Spleen (tissue), 11 donors: ENCODE results near the gene LDLRAD4. TPM values are rescaled to one million over a fixed set of nuclear protein-coding genes. Genes with fewer than 3 reads are reported as not detected.
A peak's percentile ranks its signal among the peaks of the same experiment; 100 is the strongest.

Source experiments
- DNase-seq: peaks from one replicate; pipeline ENCODE4 v3.0.0-alpha.2; 2020
- H3K27ac ChIP-seq, 8 donors: fragments of 200-600 bp; sonication (generic) in 7 of 8; 1 replicate in 4 of 8; 2 replicates in 4 of 8; pipeline versions ENCODE4 v1.5.0 to v1.8.0; 2016 to 2021; ENCODE audit warnings: inconsistent platforms in 4 of 8, mild to moderate bottlenecking in 4 of 8, moderate library complexity in 1 of 8
- H3K27me3 ChIP-seq, 7 donors: fragments of 200-600 bp; sonication (generic) in 6 of 7; replicated peaks in 1 of 7; 1 replicate in 4 of 7; 2 replicates in 3 of 7; pipeline versions ENCODE4 v1.5.0 to v1.8.0; 2016 to 2021; ENCODE audit warnings: inconsistent platforms in 3 of 7, mild to moderate bottlenecking in 1 of 7
- H3K36me3 ChIP-seq, 6 donors: fragments of 200-600 bp; sonication (generic) in 5 of 6; 1 replicate in 4 of 6; 2 replicates in 2 of 6; pipeline versions ENCODE4 v1.5.0 to v1.8.0; 2016 to 2021; ENCODE audit warnings: inconsistent platforms in 2 of 6
- H3K4me1 ChIP-seq, 6 donors: fragments of 200-600 bp; sonication (generic) in 5 of 6; 1 replicate in 3 of 6; 2 replicates in 3 of 6; pipeline versions ENCODE4 v1.5.0 to v1.8.0; 2016 to 2021; ENCODE audit warnings: inconsistent platforms in 3 of 6
- H3K4me3 ChIP-seq, 8 donors: fragments of 200-600 bp; sonication (generic) in 7 of 8; 1 replicate in 4 of 8; 2 replicates in 4 of 8; pipeline versions ENCODE4 v1.5.0 to v1.8.0; 2016 to 2021; ENCODE audit warnings: inconsistent platforms in 4 of 8, mild to moderate bottlenecking in 4 of 8, moderate library complexity in 2 of 8
- H3K9me3 ChIP-seq, 8 donors: fragments of 200-600 bp; sonication (generic) in 7 of 8; 1 replicate in 4 of 8; 2 replicates in 4 of 8; pipeline versions ENCODE4 v1.5.0 to v1.8.0; 2016 to 2021; ENCODE audit warnings: inconsistent platforms in 4 of 8
- POLR2A ChIP-seq, 3 donors: fragments of 450-650 bp; IDR thresholded peaks; one replicate each; pipeline ENCODE4 v1.5.1; 2017; ENCODE audit warnings: antibody characterized with exemption in 3 of 3, mild to moderate bottlenecking in 1 of 3
- POLR2AphosphoS5 ChIP-seq, 3 donors: sonication (generic); formaldehyde crosslinking; IDR thresholded peaks; one replicate each; pipeline ENCODE4 v1.5.1; 2017; ENCODE audit warnings: antibody characterized with exemption in 3 of 3
- WGBS, 5 donors: extraction: QIAGEN DNeasy Blood & Tissue Kit in 3 of 5; methylation state at CpG; one replicate each; pipeline versions ENCODE4 v1.1.5 to v1.1.7; 2013 to 2018; 5-methylcytosine and 5-hydroxymethylcytosine counted together
- intact Hi-C: fragments of 100-400 bp; cut with DNase I; formaldehyde crosslinking; loops from one replicate; pipeline ENCODE4 v1.15.0; 2023; ENCODE audit warnings: low total_unique reads
- polyA plus RNA-seq, 3 donors: library from polyadenylated mRNA; stranded (reverse); fragments of 200-250 nt; gene quantifications; one replicate each; pipeline ENCODE4 v1.2.1, GENCODE V29; 2013
- total RNA-seq, 7 donors: library from RNA; depleted of rRNA in 3 of 7; stranded (reverse); fragments of >200 nt in 3 of 7; fragmentation: NEBNext Ultra II Directional in 4 of 7; extraction: Animal tissue kit (Norgen Biotek cat#: 25700) in 4 of 7; gene quantifications; one replicate each; pipeline versions ENCODE4 v1.1.0 to v1.2.1, GENCODE V29; 2016 to 2021
- TF ChIP-seq, protein P1 (sequence below), 11 experiments: fragments of 200-600 bp in 7 of 11; fragments of 450-650 bp in 4 of 11; sonication (generic) in 4 of 11; IDR thresholded peaks in 8 of 11; conservative IDR thresholded peaks in 3 of 11; 1 replicate in 7 of 11; 2 replicates in 4 of 11; pipeline versions ENCODE4 v1.4.0 to v1.8.0; 2016 to 2021; ENCODE audit warnings: antibody characterized with exemption in 11 of 11, inconsistent platforms in 4 of 11, mild to moderate bottlenecking in 1 of 11
- donor health status: healthy with polysubstance abuse.
- donor health status: DM: no; HTN: no; CAD: no; lungs with moderate emphysema.
- donor health status: DM: no; HTN: no; CAD: no.
- donor health status: Bipolar disorder and iron deficiency.
- donor health status: healthy.
- donor health status: DM: no; HTN: no; CAD: no.
- donor health status: DM: yes; HTN: yes; CAD: no.

Gene LDLRAD4
- total and polyA plus RNA-seq, 10 donors = 4.5 to 80.8 (median 46.4) TPM

GRCh38 chr18:13461469-13461868 is 242.9 kb downstream of the LDLRAD4 start:
- Histone ChIP-seq H3K36me3 (no peaks in the 10 kb centered on the region), H3K4me1 (peaks cover 20 to 52% (median 36%) of the 10 kb centered on the region in 6 donors), H3K27ac (no peak overlapping the region), H3K27me3 (peaks cover 0 to 4% (median 0%) of the 10 kb centered on the region in 7 donors), H3K4me3 (no peak overlapping the region), H3K9me3 (peaks cover 0 to 3% (median 0%) of the 10 kb centered on the region in 8 donors)
- DNase-seq = no peak
- 91 to 98% (median 96%) methylated on average over 5 of the region's 5 CpGs for WGBS, 5 donors
- TF ChIP-seq, protein P1, sequence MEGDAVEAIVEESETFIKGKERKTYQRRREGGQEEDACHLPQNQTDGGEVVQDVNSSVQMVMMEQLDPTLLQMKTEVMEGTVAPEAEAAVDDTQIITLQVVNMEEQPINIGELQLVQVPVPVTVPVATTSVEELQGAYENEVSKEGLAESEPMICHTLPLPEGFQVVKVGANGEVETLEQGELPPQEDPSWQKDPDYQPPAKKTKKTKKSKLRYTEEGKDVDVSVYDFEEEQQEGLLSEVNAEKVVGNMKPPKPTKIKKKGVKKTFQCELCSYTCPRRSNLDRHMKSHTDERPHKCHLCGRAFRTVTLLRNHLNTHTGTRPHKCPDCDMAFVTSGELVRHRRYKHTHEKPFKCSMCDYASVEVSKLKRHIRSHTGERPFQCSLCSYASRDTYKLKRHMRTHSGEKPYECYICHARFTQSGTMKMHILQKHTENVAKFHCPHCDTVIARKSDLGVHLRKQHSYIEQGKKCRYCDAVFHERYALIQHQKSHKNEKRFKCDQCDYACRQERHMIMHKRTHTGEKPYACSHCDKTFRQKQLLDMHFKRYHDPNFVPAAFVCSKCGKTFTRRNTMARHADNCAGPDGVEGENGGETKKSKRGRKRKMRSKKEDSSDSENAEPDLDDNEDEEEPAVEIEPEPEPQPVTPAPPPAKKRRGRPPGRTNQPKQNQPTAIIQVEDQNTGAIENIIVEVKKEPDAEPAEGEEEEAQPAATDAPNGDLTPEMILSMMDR (IDR thresholded peaks at IDR 0.05 in 8 of 11, conservative IDR thresholded peaks at IDR 0.05 in 3 of 11) = no peak
- TF ChIP-seq POLR2AphosphoS5 (IDR thresholded peaks at IDR 0.05) (no peak), POLR2A (IDR thresholded peaks at IDR 0.05) (no peak)
- intact Hi-C loops = loop anchor here (10.0 kb wide), 1 partner anchor 247 kb away; the partner anchor contains the start of gene LDLRAD4

- Histone ChIP-seq H3K4me3 (no peak overlapping the region), H3K27me3 (peaks cover 0 to 3% (median 0%) of the 10 kb centered on the region in 7 donors), H3K27ac (no peak overlapping the region), H3K4me1 (peaks cover 20 to 52% (median 38%) of the 10 kb centered on the region in 6 donors), H3K36me3 (no peaks in the 10 kb centered on the region), H3K9me3 (peaks cover 0 to 7% (median 1%) of the 10 kb centered on the region in 8 donors)
- WGBS, 5 donors = 66 to 86% (median 76%) methylated on average over 5 of the region's 5 CpGs
- intact Hi-C loops = loop anchor here (10.0 kb wide), 1 partner anchor 247 kb away; the partner anchor contains the start of gene LDLRAD4
- TF ChIP-seq POLR2AphosphoS5 (IDR thresholded peaks at IDR 0.05) (no peak), POLR2A (IDR thresholded peaks at IDR 0.05) (no peak)
- TF ChIP-seq, protein P1 (IDR thresholded peaks at IDR 0.05 in 8 of 11, conservative IDR thresholded peaks at IDR 0.05 in 3 of 11) = no peak
- DNase-seq = no peak
Measured at GRCh38 chr18:13461936-13462335, 243.4 kb downstream of the LDLRAD4 start.

DNA sequence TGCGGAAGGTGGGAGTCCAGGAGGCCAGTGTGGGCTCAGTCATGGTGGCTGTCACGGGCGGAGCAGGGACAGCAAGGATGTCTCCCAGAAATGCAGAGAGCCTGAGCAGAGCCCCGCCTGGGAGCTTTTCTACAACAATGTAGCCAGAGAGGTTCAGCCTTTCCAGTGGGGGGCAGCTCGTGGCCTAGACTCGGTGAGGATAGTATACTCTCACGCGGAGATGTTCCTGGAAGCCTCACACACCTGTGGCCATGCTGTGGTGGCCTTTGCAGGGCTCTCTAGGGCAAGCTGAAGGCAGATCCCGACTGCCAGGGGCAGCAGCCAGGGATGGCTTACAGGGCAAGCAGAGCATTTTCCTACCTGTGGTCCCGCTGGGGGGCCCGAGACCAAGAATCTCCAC is 244.1 kb downstream of the LDLRAD4 start:
- no peak for DNase-seq
- H3K27ac ChIP-seq = peak overlapping the region in 2 of 8 donors; percentile 79 to 88
- H3K36me3 ChIP-seq = no peaks in the 10 kb centered on the region
- no peaks in the 10 kb centered on the region for H3K27me3 ChIP-seq
- peaks cover 0 to 15% (median 3%) of the 10 kb centered on the region in 8 donors for H3K9me3 ChIP-seq
- 85 to 97% (median 92%) methylated on average over 9 to 11 of the region's 11 CpGs for whole genome bisulfite sequencing, 5 donors
- H3K4me3 ChIP-seq = no peak overlapping the region
- intact Hi-C loops = loop anchor here (10.0 kb wide), 1 partner anchor 248 kb away; the partner anchor contains the start of gene LDLRAD4
- H3K4me1 ChIP-seq = peaks cover 20 to 51% (median 38%) of the 10 kb centered on the region in 6 donors
- TF ChIP-seq, protein P1 (IDR thresholded peaks at IDR 0.05 in 8 of 11, conservative IDR thresholded peaks at IDR 0.05 in 3 of 11) = no peak
- no peak for TF ChIP-seq POLR2AphosphoS5 (IDR thresholded peaks at IDR 0.05)
- TF ChIP-seq POLR2A (IDR thresholded peaks at IDR 0.05) = no peak

DNA sequence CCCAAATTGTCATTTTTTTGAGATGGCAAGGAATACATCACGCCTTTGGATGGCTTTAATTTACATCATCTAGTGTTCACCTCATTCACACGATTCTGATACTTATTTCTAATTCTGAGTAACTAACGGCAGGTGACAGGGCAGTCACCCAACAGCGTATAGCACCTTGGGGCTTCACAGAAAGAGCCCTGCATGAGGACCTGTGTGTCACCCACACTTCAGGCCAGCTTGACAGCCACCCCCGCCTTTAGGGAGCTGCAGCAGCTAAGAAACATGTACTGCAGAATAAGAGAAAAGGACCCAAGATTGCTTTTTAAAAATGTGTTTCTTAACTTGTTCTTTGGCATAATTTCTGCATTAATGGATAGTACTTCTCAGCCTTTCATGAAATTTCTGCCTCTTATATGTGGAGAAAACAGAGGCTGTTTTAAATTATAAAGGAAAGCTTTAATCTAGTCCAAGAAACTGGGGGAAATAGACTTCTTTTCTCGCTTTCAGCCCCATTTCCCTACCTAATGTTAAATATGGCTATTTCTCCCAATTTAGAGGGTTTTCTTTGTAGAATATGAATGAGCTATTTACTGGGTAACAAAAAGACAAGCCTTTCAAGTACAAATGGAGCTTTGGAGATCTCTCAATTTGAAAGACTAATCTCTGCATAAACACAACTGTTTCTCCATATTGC is 245.1 kb downstream of the LDLRAD4 start:
- 73 to 85% (median 85%) methylated on average over 6 of the region's 6 CpGs for WGBS, 5 donors
- intact Hi-C loops = loop anchor here (10.0 kb wide), 1 partner anchor 249 kb away; the partner anchor contains the start of gene LDLRAD4
- no peaks in the 10 kb centered on the region for H3K27me3 ChIP-seq
- TF ChIP-seq POLR2A (IDR thresholded peaks at IDR 0.05) (no peak), POLR2AphosphoS5 (IDR thresholded peaks at IDR 0.05) (no peak)
- TF ChIP-seq, protein P1 (IDR thresholded peaks at IDR 0.05 in 8 of 11, conservative IDR thresholded peaks at IDR 0.05 in 3 of 11) = no peak
- H3K9me3 ChIP-seq = peaks cover 0 to 16% (median 5%) of the 10 kb centered on the region in 8 donors
- peaks cover 20 to 51% (median 38%) of the 10 kb centered on the region in 6 donors for H3K4me1 ChIP-seq
- H3K27ac ChIP-seq = peak overlapping the region in 5 of 8 donors; percentile 77 to 88 (median 80)
- no peak for DNase-seq
- no peaks in the 10 kb centered on the region for H3K36me3 ChIP-seq
- H3K4me3 ChIP-seq = peak overlapping the region in 1 of 8 donors; percentile 76
